ENCODE measurements around the gene DDX4. TPM values are rescaled to one million over a fixed set of nuclear protein-coding genes. Genes with fewer than 3 reads are reported as not detected.

DDX4 gene
- total RNA-seq, 2 experiments from 2014 or later, result not detected

GRCh38 chr5:55732585-55732984, 5.3 kb upstream of the DDX4 start:
- Histone ChIP-seq H3K4me2 (ENCODE audit: low read length) (no peak overlapping the region), H3K79me2 (ENCODE audit: insufficient read depth, low read depth, low read length) (no peaks in the 10 kb centered on the region), H3K4me1 (ENCODE audit: insufficient read depth, low read length, poor library complexity, severe bottlenecking) (no peaks in the 10 kb centered on the region), H3K36me3 (ENCODE audit: insufficient read depth, low read length) (no peaks in the 10 kb centered on the region), H2AFZ (ENCODE audit: low read length) (no peak overlapping the region), H4K20me1 (ENCODE audit: insufficient read depth, low read length) (no peaks in the 10 kb centered on the region), H3K9me3 (ENCODE audit: low read length) (no peaks in the 10 kb centered on the region), H3K9me2 (ENCODE audit: insufficient read depth, low read length) (no peaks in the 10 kb centered on the region), H3K27ac (ENCODE audit: low read depth, low read length, poor library complexity, severe bottlenecking) (no peak overlapping the region), H3K4me3 (ENCODE audit: low read depth, low read length, poor library complexity, severe bottlenecking) (no peak overlapping the region)
- no peak for DNase-seq (ENCODE audit: low spot score)
- CTCF ChIA-PET (ENCODE audit: unreplicated experiment), result no interaction called here
- no TSS peak for BruUV-seq (replicated peaks)
- intact Hi-C loops (cut with micrococcal nuclease; ENCODE audit: unreplicated experiment), result no loop called here
- TF ChIP-seq EZH2phosphoT487 (IDR thresholded peaks at IDR 0.05; ENCODE audit: borderline replicate concordance, low read depth, low read length) (no peak), CTCF (conservative IDR thresholded peaks at IDR 0.05; ENCODE audit: low read length) (no peak)
- POLR2A ChIA-PET, result no interaction called here

- Histone ChIP-seq H4K20me1 (ENCODE audit: insufficient read depth, low read length) (no peaks in the 10 kb centered on the region), H3K9me3 (ENCODE audit: low read length) (no peaks in the 10 kb centered on the region), H3K27ac (ENCODE audit: low read depth, low read length, poor library complexity, severe bottlenecking) (no peak overlapping the region), H3K4me2 (ENCODE audit: low read length) (no peak overlapping the region), H3K4me3 (ENCODE audit: low read depth, low read length, poor library complexity, severe bottlenecking) (no peak overlapping the region), H3K79me2 (ENCODE audit: insufficient read depth, low read depth, low read length) (no peaks in the 10 kb centered on the region), H3K9me2 (ENCODE audit: insufficient read depth, low read length) (no peaks in the 10 kb centered on the region), H3K4me1 (ENCODE audit: insufficient read depth, low read length, poor library complexity, severe bottlenecking) (no peaks in the 10 kb centered on the region), H3K36me3 (ENCODE audit: insufficient read depth, low read length) (no peaks in the 10 kb centered on the region), H2AFZ (ENCODE audit: low read length) (no peak overlapping the region)
- TF ChIP-seq EZH2phosphoT487 (IDR thresholded peaks at IDR 0.05; ENCODE audit: borderline replicate concordance, low read depth, low read length) (no peak), CTCF (conservative IDR thresholded peaks at IDR 0.05; ENCODE audit: low read length) (no peak)
- no peak for DNase-seq (ENCODE audit: low spot score)
- POLR2A ChIA-PET, result no interaction called here
- CTCF ChIA-PET (ENCODE audit: unreplicated experiment), result no interaction called here
- BruUV-seq (replicated peaks), result no TSS peak
- intact Hi-C loops (cut with micrococcal nuclease; ENCODE audit: unreplicated experiment), result no loop called here
These were observed 3.2 kb upstream of the DDX4 start for GRCh38 chr5:55734658-55735057.

DNA sequence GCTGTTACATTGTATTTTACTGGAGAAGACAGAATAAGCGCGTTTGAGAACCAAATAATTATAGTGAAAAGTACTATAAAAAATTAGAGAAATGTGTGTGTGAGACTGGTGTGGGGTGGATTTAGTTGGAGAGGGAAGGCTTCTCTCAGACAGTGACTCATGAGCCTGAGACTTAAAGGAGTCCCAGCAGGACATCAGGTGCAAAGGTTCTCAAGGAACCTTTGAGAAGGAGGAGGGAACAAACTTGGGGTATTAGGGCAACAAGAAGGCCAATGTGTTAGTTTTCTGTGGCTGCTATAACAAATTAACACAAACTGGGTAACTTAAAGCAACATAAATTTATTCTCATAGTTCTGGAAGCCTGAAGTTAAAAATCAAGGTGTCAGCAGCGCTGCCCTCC, 4.9 kb downstream of the DDX4 start:
- no peak for DNase-seq (ENCODE audit: low spot score)
- Histone ChIP-seq H3K27ac (ENCODE audit: low read depth, low read length, poor library complexity, severe bottlenecking) (no peak overlapping the region), H3K4me3 (ENCODE audit: low read depth, low read length, poor library complexity, severe bottlenecking) (no peak overlapping the region), H3K36me3 (ENCODE audit: insufficient read depth, low read length) (no peaks in the 10 kb centered on the region), H3K79me2 (ENCODE audit: insufficient read depth, low read depth, low read length) (no peaks in the 10 kb centered on the region), H3K4me1 (ENCODE audit: insufficient read depth, low read length, poor library complexity, severe bottlenecking) (no peaks in the 10 kb centered on the region), H3K4me2 (ENCODE audit: low read length) (no peak overlapping the region), H2AFZ (ENCODE audit: low read length) (no peak overlapping the region), H3K9me3 (ENCODE audit: low read length) (no peaks in the 10 kb centered on the region), H4K20me1 (ENCODE audit: insufficient read depth, low read length) (no peaks in the 10 kb centered on the region), H3K9me2 (ENCODE audit: insufficient read depth, low read length) (no peaks in the 10 kb centered on the region)
- intact Hi-C loops (cut with micrococcal nuclease; ENCODE audit: unreplicated experiment), result no loop called here
- ChIA-PET CTCF (ENCODE audit: unreplicated experiment) (no interaction called here), POLR2A (no interaction called here)
- TF ChIP-seq EZH2phosphoT487 (IDR thresholded peaks at IDR 0.05; ENCODE audit: borderline replicate concordance, low read depth, low read length) (no peak), CTCF (conservative IDR thresholded peaks at IDR 0.05; ENCODE audit: low read length) (no peak)
- no TSS peak for BruUV-seq (replicated peaks)

Data from OCI-LY7 (cell line).